CD4-positive, alpha-beta T cell treated with Interleukin-4 for 4 hours (primary cell): ENCODE measurements around the gene LZTS3.
"Not testable (repeated sequence)": the region's sequence is repeated elsewhere in the genome, so short reads cannot be mapped to it uniquely, and the experiment has no call there.

Source experiments
- DNase-seq: peaks from one replicate; pipeline ENCODE4 v3.0.0-alpha.2; 2020

LZTS3 gene

DNA sequence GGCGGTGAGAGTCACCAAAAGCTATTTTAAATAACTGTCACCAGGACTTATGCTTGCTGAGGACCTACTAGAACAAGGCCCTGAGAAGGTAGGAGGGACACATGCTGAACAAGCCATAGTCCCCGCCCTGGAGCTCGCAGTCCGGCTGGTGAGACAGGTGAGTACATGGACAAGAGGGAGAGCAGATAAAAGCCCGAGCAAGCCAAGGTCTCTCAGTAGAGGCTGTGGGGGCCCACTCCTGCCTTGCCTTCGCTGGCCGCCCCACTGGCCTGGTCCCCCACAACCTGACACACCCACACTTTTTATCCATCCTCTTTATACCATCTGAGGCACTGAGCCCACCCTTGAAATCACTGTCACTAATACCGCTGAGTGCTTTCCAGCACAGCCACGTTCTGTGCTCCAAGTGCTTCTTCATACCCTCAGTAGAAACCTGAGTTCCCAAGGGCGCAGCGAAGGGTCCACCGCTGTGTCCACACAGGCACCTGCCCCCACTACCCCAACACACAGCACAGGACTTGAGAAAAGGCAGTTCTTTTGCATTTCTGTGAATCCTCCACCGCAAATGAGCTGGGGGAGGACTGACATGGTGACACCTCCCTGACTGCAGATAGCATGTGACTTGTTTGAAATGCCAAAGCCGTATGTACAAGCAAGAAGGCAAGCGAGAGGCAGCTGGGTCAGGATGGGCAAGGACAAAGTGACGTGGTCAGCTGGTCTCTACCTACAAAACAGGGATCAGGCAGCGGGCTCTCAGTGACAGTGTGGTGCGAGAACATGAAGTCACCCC lies 19.1 kb upstream of the LZTS3 start:
- DNase-seq, result no peak

DNA sequence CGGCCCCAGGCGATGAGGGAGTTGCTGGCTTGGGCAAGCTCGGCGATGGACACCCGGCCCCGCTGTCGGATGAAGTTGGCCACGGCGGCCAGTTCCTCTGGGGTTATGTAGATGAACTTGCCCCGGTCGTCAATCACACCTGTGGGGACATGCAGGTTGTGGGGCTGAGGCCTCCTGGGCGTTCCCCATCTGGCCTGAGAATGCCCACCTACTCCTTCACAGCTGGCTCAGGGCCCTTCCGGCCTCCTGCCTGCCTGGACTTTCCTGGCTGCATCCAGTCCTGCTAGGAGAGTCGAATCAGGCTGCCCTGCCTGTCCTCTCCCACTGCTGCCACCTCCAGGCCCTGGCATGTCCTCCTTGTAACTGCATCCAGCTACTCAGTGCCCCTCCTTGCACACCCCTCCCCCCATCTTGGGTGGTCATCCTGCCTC lies 17.3 kb upstream of the LZTS3 start:
- no peak for DNase-seq

DNA sequence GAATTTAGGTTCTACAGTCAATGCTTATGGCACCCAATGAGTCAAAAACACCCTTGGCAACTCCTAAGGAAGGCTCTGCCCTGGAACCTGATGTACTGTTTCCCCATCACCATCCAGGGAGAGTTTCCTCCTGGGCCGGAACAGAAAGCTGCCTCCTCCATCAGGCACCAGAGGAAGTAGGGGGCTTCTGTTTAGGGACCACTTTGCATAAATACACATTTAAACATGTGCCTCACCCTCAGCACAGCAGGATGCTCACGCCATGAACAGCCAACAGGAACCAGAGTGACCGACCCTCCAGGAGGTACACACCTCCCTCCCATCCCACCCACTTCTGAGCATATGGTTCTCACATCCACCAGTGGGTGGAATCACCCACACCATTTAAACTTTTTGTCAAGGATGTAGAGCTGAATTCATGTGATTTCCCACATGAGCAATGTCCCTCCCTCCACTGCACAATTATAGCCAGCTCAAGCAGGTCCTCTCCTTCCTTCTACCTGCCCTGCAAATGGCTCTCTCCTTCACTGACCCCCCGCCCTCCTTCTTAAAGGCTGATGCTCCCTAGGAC lies 16.3 kb upstream of the LZTS3 start:
- no peak for DNase-seq

DNA sequence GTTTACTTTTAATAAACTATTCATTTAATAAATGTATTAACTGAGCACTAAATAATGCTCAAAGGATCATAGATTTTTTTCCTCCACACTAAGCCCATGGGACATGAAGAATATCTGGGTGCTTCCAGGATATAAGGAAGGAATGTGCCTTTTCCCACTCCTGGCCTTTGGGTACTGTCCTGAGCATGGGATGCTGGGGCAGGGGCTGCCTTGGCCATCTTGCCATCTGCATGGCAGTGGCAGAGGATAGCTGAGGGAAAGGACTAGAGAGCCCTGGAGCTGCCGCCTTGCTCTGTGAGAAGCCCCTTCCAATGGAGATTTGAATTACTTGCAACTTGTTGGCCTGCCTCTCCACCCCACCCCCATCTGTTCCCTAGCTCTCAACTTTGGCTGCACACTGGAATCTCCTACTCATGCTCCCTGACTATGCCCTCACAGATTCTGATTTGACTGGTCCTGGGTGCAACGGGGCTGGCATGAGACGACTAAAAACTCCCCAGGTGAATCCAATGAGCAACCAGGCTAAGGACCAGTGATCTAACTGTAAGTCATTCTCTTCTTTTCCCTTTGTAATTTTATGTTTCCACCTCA lies 15.6 kb upstream of the LZTS3 start:
- DNase-seq, result no peak

DNA sequence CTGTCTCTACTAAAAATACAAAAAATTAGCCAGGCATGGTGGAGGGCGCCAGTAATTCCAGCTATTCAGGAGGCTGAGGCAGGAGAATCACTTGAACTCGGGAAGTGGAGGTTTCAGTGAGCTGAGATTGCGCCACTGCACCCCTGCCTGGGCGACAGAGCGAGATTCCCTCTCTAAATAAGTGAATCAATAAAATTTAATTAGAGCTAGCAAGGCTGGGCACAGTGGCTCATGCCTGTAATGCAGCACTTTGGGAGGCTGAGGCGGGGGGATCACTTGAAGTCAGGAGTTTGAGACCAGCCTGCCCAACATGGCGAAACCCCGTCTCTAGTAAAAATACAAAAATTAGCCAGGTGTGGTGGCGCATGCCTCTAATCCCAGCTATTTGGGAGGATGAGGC lies 14.5 kb upstream of the LZTS3 start:
- not testable (repeated sequence) for DNase-seq

DNA sequence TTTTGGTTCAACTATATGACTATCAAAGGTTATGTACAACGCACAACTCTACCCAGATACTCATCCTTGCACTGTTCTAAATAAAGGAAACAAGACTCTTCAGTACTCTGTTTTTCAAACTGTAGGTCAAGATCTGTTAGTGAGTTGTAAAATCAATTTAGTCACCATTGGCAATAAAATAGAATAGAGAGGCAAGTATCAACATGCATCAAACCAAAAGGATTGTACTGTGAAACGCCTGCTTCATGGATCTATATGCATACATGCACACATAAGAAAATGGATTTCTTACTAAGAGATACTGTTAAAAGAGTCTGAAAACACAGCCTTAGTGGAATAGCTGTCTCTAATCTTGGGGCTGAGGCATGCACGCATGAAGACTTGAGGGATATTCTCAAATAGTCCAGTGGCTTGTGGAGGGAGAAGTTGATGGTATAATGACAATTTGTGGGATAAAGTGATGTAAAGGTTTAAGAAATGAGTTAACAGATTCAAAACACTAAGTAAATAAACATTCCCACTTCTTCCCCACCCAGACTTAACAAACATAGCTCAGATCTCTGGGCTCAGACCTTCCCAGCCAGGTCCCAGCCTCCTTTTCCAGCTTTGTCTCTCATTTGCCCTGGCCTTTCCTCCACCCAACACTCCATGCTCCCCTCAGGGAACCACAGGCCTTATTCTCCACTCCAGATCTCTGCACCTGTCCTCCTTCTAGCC lies 10.7 kb upstream of the LZTS3 start:
- no peak for DNase-seq

DNA sequence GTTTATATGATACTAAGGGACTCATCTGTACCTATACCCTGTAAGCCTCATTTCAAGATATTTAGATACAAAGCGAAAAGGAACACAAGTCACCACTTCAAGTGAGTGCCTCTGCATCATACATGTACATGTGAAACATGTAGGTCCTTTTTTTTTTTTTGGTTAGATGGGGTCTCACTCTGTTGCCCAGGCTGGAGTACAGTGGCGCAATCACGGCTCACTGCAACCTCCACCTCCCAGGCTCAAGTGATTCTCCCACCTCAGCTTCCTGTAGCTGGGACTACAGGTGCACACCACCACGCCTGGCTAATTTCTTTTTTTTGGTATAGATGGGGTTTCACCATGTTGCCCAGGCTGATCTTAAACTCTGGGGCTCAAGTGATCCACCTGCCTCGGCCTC lies 9.1 kb upstream of the LZTS3 start:
- not testable (repeated sequence) for DNase-seq

DNA sequence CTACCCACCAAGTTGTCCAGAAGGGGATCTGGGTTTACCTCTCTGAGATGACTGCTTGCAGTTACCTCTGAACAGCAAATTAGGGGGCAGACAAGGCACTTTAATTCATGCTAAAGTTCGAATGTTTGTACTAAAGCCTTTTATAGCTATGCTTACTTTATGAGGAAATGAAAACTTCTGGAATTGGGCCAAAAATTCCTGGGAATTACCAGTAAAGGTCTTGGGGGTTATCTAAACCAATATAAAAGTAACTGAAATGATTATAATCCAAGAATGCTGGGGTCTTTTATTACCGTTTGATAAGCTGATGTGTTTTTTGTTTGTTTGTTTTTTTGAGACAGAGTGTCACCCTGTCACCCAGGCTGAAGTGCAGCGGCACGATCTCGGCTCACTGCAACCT lies 7.9 kb upstream of the LZTS3 start:
- DNase-seq, result no peak

DNA sequence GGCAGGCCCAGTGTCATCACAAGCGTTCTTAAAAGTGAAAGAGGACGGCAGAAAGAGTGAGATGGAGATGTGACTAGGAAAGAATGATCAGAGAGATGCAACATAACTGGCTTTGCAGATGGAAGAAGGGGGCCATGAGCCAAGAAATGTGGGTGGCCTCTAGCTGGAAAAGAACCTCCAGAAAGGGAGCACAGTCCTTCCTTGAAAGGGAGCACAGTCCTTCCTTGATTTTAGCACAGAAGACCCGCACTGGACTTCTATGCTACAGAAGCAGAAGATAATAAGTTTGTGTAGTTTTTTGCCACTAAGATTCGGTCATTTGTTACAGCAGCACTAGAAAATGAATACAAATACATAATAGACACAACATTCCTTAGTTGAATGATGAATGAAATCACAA lies 7.0 kb upstream of the LZTS3 start:
- no peak for DNase-seq

DNA sequence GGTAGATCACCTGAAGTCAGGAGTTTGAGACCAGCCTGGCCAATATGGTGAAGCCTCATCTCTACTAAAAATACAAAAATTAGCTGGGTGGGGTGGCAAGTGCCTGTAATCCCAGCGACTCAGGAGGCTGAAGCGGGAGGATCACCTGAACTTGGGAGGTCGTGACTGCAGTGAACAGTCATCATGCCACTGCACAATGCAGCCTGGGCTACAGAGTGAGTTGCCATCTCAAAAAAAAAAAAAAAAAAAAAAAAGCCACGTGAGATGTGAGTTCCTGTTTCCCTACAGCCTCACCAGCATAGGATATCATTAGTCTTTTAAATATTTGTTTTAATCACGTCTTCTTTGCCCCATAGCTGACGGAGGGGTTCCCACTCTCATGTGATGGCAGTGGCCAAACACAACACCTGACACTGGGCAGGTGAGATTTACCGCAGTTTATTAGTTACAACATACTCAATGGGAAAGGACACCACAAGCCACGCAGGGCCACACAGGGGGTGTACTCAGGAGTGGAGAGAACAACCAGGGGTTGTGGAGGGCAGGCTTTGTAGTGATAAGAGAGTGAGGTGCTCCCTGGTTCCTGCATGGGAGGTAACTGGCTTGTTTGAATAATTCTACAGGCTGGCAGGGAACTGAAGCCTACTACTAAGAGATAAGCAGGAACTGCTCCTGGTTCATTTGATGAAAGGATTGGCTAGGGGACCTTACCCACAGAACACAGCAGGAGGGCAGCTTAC lies 4.6 kb upstream of the LZTS3 start:
- DNase-seq, result no peak

DNA sequence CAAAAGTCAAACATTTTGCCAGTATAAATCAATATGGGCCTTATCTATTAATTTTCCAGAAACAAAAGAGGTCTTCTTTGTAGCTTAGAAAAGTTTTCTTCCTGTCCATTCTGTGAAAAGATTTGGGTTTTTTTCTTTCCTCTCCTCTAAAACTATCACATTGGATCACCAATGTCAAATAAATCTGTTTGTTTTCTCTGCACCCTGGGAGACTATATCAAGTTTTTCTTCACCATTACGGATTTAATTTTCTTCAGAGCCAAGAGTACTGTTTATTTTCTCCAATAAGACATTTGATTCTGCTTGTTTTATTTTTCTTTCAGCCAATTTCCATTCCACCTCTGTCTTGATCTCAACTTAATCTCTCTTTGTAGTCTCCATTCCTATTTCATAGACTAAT lies 1.9 kb upstream of the LZTS3 start:
- DNase-seq, result no peak

DNA sequence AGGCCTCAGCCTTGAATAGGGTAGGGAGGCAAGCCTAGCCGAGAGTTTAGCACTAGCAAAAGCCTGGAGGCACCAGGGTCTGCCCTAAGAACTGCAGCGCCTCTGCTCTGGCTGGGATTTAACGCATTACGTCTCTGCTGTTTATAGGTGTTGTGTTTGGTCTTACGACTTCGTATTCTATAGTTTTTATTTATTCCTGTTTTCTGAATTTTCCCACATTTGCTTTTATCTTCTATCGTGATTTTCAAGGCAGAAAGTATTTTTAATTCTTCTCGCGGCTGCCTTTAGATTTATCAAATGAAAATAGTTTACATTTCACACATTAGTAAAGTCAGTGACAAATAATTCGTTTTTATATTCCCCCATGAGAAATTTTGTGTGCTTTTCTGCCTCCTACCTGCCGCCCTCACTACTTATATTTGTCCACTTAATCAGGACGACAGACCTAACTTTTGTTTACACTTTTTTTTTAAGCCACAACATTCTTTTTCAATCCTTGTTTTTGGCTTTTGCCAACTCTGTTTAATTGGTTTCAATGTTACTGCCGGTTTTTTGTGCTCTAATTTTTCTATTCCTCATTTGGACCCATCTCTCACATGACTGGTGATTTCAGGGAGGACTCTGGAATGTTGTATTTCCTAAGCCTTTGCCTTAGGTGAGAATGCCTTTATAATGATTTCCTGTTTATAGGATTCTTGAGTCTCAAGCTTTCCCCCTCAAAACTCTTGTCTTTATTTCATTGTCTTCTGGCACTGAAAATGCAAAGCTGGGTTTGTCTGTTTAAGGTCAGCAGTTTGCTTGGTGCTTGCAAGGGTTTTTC lies 1.3 kb upstream of the LZTS3 start:
- no peak for DNase-seq

DNA sequence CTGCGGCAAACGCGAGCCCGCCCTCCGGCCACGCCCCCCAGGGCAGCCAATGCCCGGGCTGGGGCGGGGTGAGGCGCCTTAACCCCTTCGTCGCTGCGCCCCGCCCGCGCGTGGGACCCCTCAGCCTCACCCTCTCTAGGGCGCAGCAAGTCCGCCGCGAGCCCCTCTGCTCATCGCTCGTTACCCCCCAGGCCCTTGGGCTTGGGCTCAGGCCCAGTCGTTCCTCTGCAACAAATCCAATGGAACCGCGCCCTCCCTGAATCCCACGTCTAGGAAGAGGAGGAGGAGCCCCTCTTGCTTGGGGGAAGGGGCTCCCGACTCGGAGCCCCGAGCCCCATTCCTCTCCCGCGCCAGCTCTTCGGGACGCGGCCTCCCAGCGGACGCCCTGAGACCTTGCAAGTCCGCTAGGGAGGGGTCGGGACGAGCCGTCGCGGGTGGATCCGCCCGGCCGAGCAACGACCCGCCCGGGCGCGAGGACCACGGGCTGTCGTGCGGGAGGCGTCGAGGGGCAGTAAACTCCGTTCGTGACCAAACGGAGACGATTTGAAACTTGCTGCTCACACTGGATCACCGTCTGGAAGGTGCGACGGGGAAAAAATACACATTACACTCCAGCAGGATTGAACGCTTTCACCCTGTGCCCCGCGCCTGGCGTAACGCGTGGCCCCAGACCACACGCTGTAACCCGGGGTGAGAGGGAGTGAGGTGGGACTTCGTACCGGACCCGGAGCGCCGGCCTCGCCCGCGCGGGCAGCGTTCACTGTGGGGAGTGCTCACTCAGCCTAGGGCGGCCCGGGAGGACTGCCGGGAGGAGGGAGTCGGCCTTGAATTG lies 477 bp upstream of the LZTS3 start:
- peak; percentile 83 for DNase-seq

DNA sequence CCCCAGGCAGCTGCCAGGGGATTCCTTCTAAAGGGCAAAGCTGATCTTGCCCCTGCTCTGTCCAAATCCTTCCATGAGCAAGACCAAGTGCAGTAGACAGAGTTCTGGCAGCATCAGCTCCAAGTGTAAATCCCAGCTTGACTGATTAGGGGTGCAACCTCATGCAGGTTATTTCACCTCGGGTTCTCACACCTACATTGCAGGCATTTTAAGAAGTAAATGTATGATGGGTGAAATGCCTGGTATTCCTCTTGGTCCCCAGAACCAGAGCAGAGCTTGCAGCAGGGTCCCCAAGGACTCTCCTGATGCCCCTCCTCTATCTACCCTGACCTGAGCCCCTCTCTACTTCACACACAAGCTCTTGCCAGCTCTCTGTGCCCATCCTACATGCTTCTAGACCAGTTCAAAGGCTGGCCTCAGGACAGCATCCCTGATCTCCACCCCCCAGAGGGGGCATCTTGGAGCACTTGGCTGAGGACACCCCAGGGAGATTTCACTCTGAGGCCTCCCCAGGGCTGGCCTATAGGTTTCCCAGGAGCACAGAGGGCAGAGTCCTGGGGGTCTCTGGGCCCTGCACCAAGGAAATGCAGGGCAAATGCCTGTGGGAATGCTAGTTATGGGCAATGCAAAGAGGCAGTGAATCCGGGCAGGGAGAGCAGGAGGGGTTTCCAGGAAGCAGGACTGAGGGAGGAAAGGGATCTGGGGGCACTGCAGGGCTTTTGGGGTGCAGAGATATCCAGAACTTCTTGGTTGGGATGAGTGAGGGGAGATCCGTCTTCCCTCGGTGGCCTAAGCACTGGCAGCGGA lies 1.0 kb downstream of the LZTS3 start:
- DNase-seq, result no peak

DNA sequence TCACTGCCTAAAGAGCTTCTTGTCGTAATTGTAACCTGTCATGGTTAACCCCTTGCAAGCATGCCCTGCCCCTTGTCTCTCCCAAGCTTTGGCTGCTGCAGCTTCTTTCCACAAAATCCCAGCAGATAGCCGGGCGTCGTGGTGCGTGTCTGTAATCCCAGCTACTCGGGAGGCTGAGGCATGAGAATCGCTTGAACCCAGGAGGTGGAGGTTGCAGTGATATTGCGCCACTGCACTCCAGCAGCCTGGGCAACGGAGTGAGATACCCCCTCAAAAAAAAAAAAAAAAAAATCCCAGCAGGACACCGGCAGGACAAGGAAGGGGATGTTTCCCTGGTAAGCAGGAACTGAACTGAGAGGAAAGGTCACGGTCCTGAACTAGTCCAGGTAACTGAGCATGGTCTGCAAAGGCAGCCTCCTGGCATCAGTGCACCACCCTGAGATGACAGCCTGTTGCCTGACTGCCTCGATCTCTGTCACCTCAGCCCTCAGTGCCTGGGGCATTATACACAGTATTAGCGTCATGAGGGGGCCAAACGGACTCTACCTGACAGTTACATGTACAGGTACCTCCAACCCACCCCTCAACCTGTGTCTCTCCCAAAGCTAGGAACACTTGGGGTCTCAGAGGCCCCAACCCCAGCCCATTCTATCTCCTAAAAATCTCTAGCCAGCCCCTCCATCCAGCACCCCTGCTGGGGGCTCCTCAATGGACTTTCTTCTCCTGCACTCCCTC lies 1.8 kb downstream of the LZTS3 start:
- no peak for DNase-seq

DNA sequence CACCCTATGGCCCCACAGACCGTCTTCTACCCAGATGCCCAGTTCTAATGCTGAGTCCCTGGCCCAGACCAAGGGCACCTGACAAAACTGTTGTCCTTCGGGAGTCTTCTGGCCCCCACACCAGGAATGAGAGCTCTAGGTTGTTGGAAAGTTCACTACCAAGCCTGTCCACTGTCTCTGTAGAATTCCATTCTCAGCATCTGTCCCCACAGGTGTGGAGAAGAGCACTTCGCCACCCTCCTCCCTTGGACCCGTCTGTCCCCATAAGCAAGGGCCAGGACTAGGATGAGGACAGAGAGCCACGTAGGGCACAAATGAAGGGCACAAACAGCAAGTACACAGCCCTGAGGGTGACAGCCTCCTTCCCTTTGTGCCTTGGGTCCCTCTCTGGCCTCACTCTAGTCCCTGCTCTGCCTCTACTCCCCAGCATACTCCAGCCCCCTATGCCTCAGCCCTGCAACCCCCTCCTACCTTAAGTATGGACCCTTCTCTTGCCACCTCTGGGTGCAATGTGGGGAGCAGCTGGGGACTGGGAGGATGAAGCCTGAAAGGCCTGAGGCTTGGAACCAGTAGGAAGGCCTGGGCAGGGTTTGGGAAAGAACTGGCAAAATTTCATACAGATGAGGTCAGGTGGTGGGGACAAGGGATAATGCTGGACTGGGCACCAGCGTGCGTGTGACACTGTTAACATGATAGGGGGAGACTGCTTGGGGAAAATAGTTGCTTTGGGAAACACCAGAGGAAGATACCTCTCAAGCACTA lies 4.3 kb downstream of the LZTS3 start:
- no peak for DNase-seq

DNA sequence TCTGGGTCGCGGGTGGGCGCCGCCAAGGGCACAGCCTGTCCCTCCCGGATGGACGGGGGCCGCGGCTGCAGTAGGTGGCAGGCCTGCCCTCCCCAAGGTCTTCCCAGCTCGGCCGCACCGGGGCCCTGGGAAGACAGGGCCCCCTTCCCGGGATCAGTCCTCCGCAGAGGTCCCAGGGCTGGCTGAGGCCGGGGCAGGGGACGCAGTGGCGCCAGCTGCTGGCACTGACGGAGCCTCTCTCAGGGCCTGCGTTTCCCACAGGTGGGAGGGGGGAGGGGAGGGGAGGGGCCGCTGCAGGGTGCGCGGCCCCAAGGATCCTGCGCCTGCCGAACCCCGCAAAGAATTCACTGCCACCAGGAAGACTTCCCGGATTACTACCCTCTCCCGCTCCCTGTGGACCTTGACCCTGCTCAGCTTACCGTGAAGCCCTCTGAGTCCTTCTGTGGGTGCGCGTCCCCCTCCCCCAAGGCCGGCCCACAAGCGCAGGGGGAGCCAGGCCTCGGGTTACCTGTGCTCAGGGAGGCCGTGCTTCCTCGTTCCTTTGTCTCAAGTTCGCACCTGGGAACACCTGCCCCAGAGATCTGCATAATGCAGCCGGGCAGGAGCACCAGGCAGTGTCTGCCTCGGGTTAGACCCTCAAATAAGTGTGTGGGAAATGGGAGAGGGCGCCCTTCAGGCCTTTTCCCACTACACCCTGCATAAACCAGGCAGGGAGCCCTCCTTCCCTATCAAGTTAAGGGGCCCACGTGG lies 5.1 kb downstream of the LZTS3 start:
- no peak for DNase-seq

DNA sequence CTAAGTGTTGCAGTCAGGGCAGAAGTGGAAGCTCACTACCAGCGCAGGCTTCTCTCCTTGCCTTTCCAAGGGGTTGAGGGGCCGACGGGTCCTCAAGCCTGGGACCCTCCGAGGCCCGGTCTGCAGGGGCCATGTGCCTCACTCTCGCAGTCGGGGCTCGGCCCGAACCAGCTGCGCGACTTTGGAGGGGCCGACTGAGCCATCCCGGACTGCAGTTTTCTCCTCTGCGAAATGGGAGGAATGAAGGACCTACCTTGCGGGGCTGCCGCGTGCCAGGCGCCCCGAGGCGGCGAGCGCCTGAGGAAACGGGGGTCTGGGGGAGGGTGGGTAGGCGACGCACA lies 5.6 kb downstream of the LZTS3 start:
- DNase-seq, result no peak
